ENCODE measurements around the gene LNX2.

The LNX2 gene

GRCh38 chr13:27654059-27654458 lies 33.7 kb upstream of the LNX2 start:
- Histone ChIP-seq H3K79me2 (ENCODE audit: insufficient read depth, low read length) (peaks cover 9% of the 10 kb centered on the region; the same call in 1 of the 2 replicates), H3F3A (ENCODE audit: insufficient read depth, low read length) (no peaks in the 10 kb centered on the region), H3K4me3 (ENCODE audit: low read depth, low read length, poor library complexity, severe bottlenecking) (no peak overlapping the region), H3K4me1 (ENCODE audit: insufficient read depth, low read length, severe bottlenecking) (no peaks in the 10 kb centered on the region), H3K4me2 (ENCODE audit: low read length) (no peak overlapping the region), H3K27me3 (ENCODE audit: insufficient read depth, low read length) (no peaks in the 10 kb centered on the region), H3K9me3 (ENCODE audit: low read length) (0 out of 2 replicates have a peak, but pooled peaks cover 10% of the 10 kb centered on the region), H3K27ac (ENCODE audit: low read depth, low read length, poor library complexity, severe bottlenecking) (no peak overlapping the region), H2AFZ (ENCODE audit: low read length) (no peak overlapping the region), H3K9me2 (ENCODE audit: low read depth, low read length) (no peaks in the 10 kb centered on the region), H3K9ac (ENCODE audit: low read length) (no peak overlapping the region), H4K20me1 (ENCODE audit: insufficient read depth, low read length) (no peaks in the 10 kb centered on the region), H3K36me3 (ENCODE audit: insufficient read depth, low read length) (peaks cover 56% of the 10 kb centered on the region)
- no peak for TF ChIP-seq EZH2 (IDR thresholded peaks at IDR 0.05; ENCODE audit: borderline replicate concordance, low read length)
- TF ChIP-seq CTCF (IDR thresholded peaks at IDR 0.05; ENCODE audit: low read length) = no peak

DNA sequence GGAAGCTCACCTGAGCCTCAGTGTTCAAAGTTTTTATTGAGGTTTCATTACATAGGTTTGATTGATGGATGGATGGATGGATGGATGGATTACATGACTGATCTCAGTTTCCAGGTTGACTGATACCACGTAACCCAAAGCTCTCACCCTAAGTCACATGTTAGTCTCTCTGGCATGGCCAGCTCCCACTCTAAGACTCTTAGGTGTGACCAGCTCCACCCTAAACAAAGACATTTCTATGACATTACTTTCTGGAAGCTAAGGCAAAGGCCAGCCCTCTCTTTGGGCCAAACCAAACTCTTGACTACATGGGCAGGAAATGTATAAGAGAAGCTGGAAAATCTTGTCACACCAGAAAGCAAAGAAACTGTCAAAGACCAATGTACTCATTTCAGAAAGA lies 30.0 kb upstream of the LNX2 start:
- H3K4me1 ChIP-seq (ENCODE audit: insufficient read depth, low read length, severe bottlenecking) = no peaks in the 10 kb centered on the region

DNA sequence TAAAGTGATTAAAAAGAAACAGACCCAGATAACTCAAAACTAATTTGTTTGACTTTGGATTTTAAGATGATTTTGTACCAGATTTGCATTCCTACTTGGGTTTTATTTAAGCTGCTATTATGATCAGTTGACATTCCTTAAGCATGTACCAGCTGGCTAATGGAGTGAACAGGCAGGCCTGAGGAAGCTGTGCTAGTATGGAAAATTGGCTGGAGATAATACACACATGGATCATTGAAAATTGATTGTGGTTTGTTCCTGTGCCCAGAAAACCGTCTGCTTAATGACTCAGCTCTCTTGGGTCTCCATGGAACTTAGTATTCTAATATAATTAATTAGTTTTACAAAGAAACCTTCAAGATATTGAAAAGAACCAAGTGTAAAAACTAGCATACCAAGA lies 24.0 kb upstream of the LNX2 start:
- no peak for TF ChIP-seq EZH2 (IDR thresholded peaks at IDR 0.05; ENCODE audit: borderline replicate concordance, low read length)
- TF ChIP-seq CTCF (IDR thresholded peaks at IDR 0.05; ENCODE audit: low read length) = no peak
- H4K20me1 ChIP-seq (ENCODE audit: insufficient read depth, low read length) = no peaks in the 10 kb centered on the region
- H3K79me2 ChIP-seq (ENCODE audit: insufficient read depth, low read length) = peaks cover 40% of the 10 kb centered on the region
- H3K27ac ChIP-seq (ENCODE audit: low read depth, low read length, poor library complexity, severe bottlenecking) = no peak overlapping the region
- H3K36me3 ChIP-seq (ENCODE audit: insufficient read depth, low read length) = peaks cover 36% of the 10 kb centered on the region
- no peak overlapping the region for H3K9ac ChIP-seq (ENCODE audit: low read length)
- no peak overlapping the region for H3K4me2 ChIP-seq (ENCODE audit: low read length)
- no peak overlapping the region for H3K4me3 ChIP-seq (ENCODE audit: low read depth, low read length, poor library complexity, severe bottlenecking)
- H3K9me2 ChIP-seq (ENCODE audit: low read depth, low read length) = no peaks in the 10 kb centered on the region
- H3K4me1 ChIP-seq (ENCODE audit: insufficient read depth, low read length, severe bottlenecking) = peaks cover 11% of the 10 kb centered on the region
- no peak overlapping the region for H2AFZ ChIP-seq (ENCODE audit: low read length)
- no peaks in the 10 kb centered on the region for H3K27me3 ChIP-seq (ENCODE audit: insufficient read depth, low read length)
- no peaks in the 10 kb centered on the region for H3K9me3 ChIP-seq (ENCODE audit: low read length)
- H3F3A ChIP-seq (ENCODE audit: insufficient read depth, low read length) = no peaks in the 10 kb centered on the region

More for the DNA sequence above, 30.0 kb upstream of the LNX2 start:
- Histone ChIP-seq H3K4me2 (ENCODE audit: low read length) (no peak overlapping the region), H4K20me1 (ENCODE audit: insufficient read depth, low read length) (no peaks in the 10 kb centered on the region), H3F3A (ENCODE audit: insufficient read depth, low read length) (no peaks in the 10 kb centered on the region), H3K9me2 (ENCODE audit: low read depth, low read length) (no peaks in the 10 kb centered on the region), H3K36me3 (ENCODE audit: insufficient read depth, low read length) (peaks cover 77% of the 10 kb centered on the region), H2AFZ (ENCODE audit: low read length) (no peak overlapping the region), H3K79me2 (ENCODE audit: insufficient read depth, low read length) (peaks cover 18% of the 10 kb centered on the region), H3K27ac (ENCODE audit: low read depth, low read length, poor library complexity, severe bottlenecking) (no peak overlapping the region), H3K9me3 (ENCODE audit: low read length) (0 out of 2 replicates have a peak, but pooled peaks cover 10% of the 10 kb centered on the region), H3K27me3 (ENCODE audit: insufficient read depth, low read length) (no peaks in the 10 kb centered on the region), H3K4me3 (ENCODE audit: low read depth, low read length, poor library complexity, severe bottlenecking) (no peak overlapping the region), H3K9ac (ENCODE audit: low read length) (no peak overlapping the region)
- TF ChIP-seq CTCF (IDR thresholded peaks at IDR 0.05; ENCODE audit: low read length) = no peak
- TF ChIP-seq EZH2 (IDR thresholded peaks at IDR 0.05; ENCODE audit: borderline replicate concordance, low read length) = no peak
